Osteocyte (in vitro differentiated cells): ENCODE measurements around the gene NKAIN2. TPM values are rescaled to one million over a fixed set of nuclear protein-coding genes. Genes with fewer than 3 reads are reported as not detected.

ENCODE experiments used
- DNase-seq: peaks from one replicate; pipeline ENCODE4 v3.0.0; 2021; ENCODE audit warnings: mixed read lengths; ENCODE audit not compliant: unreplicated experiment; ENCODE audit errors: extremely low spot score
- H3K27ac Mint-ChIP-seq: one replicate; pipeline ENCODE4 v1.8.0; 2021; ENCODE audit warnings: mild to moderate bottlenecking, mixed read lengths; ENCODE audit not compliant: unreplicated experiment
- H3K27me3 Mint-ChIP-seq: one replicate; pipeline ENCODE4 v1.8.0; 2021; ENCODE audit warnings: mixed read lengths; ENCODE audit not compliant: unreplicated experiment
- H3K36me3 Mint-ChIP-seq: one replicate; pipeline ENCODE4 v1.8.0; 2021; ENCODE audit warnings: mixed read lengths; ENCODE audit not compliant: unreplicated experiment
- H3K4me1 Mint-ChIP-seq: one replicate; pipeline ENCODE4 v1.8.0; 2021; ENCODE audit warnings: mixed read lengths; ENCODE audit not compliant: unreplicated experiment
- H3K4me3 Mint-ChIP-seq: one replicate; pipeline ENCODE4 v1.8.0; 2021; ENCODE audit warnings: mild to moderate bottlenecking, moderate library complexity, mixed read lengths; ENCODE audit not compliant: unreplicated experiment
- H3K9me3 Mint-ChIP-seq: one replicate; pipeline ENCODE4 v1.8.0; 2021; ENCODE audit warnings: mixed read lengths; ENCODE audit not compliant: unreplicated experiment
- total RNA-seq: library from RNA; stranded (reverse); gene quantifications from 2 replicates; pipeline ENCODE4 v1.2.1, GENCODE V29; 2021
- TF ChIP-seq, protein P1 (sequence below): fragments of 200-600 bp; sonication (generic); IDR thresholded peaks from 2 replicates; pipeline ENCODE4 v1.5.0; 2021; ENCODE audit warnings: antibody characterized with exemption, mild to moderate bottlenecking, moderate library complexity

The NKAIN2 gene
- total RNA-seq, 1 donor from 2014 or later = 17.8 TPM

DNA sequence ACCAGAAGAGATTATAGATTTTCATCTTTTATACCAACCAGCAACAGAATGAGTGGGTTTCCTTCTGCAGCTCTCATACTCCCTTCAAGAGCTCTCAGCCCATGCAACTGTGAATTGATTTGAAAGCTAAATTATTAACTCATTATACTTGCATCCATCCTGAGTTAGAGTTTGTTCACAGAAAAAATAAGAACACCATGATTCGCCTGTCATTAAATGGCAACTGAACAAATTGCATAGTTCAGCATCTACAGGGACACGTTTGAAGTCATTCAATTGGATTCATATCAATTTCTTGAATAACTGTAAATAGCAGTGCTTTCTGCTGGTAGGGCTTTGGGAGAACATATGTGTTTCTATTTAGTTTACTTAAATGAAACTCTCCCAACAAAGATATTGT lies 65.7 kb downstream of the NKAIN2 start:
- TF ChIP-seq, protein P1, sequence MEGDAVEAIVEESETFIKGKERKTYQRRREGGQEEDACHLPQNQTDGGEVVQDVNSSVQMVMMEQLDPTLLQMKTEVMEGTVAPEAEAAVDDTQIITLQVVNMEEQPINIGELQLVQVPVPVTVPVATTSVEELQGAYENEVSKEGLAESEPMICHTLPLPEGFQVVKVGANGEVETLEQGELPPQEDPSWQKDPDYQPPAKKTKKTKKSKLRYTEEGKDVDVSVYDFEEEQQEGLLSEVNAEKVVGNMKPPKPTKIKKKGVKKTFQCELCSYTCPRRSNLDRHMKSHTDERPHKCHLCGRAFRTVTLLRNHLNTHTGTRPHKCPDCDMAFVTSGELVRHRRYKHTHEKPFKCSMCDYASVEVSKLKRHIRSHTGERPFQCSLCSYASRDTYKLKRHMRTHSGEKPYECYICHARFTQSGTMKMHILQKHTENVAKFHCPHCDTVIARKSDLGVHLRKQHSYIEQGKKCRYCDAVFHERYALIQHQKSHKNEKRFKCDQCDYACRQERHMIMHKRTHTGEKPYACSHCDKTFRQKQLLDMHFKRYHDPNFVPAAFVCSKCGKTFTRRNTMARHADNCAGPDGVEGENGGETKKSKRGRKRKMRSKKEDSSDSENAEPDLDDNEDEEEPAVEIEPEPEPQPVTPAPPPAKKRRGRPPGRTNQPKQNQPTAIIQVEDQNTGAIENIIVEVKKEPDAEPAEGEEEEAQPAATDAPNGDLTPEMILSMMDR = no peak
- DNase-seq = no peak
- Mint-ChIP-seq H3K4me3 (no peak overlapping the region), H3K27me3 (no peaks in the 10 kb centered on the region), H3K36me3 (peaks cover 1% of the 10 kb centered on the region), H3K9me3 (no peaks in the 10 kb centered on the region), H3K4me1 (no peaks in the 10 kb centered on the region), H3K27ac (no peak overlapping the region)

DNA sequence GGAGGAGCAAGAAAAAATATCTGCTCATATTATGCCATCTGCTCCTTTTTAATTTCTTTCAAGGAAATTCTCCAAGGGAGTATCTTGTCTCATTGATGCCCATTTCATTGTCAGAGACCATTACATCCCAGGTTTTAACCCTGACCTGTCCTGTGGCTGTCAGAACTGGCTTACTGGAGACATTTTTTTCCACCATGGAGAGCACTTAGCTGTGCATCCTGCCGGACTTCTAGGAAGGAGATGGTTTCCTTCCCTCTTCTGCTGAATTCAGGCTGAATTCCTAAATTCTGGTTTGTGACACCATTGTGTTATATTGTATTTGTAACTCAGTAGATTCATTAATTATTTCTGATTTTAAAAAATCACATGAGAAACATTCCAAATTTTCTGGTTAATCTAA lies 70.3 kb downstream of the NKAIN2 start:
- H3K27ac Mint-ChIP-seq = no peak overlapping the region
- no peak for DNase-seq
- H3K4me3 Mint-ChIP-seq = no peak overlapping the region
- H3K4me1 Mint-ChIP-seq = peaks cover 8% of the 10 kb centered on the region
- peaks cover 1% of the 10 kb centered on the region for H3K36me3 Mint-ChIP-seq
- TF ChIP-seq, protein P1 = no peak
- H3K27me3 Mint-ChIP-seq = no peaks in the 10 kb centered on the region
- no peaks in the 10 kb centered on the region for H3K9me3 Mint-ChIP-seq

DNA sequence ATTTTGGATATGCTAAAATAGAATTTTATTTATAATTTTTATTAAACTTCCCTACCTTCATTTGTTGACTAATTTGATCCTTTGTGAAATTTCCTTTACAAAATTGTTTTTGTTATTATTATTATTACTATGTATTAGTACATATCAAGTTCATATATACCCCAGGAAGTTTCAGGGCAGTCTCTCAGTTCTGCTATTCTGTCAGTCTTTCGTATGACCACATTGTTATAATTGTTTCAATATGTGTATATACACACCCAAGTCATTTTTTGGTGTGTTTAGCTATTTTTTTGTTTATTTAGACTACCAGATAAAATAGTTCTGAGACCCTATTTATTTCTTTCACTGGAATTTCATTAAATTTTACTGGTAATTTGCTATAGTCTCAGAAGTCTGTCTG lies 72.1 kb downstream of the NKAIN2 start:
- no peak overlapping the region for H3K27ac Mint-ChIP-seq
- no peak overlapping the region for H3K4me3 Mint-ChIP-seq
- TF ChIP-seq, protein P1 = no peak
- no peaks in the 10 kb centered on the region for H3K9me3 Mint-ChIP-seq
- H3K36me3 Mint-ChIP-seq = peaks cover 1% of the 10 kb centered on the region
- no peak for DNase-seq
- peaks cover 9% of the 10 kb centered on the region for H3K4me1 Mint-ChIP-seq
- no peaks in the 10 kb centered on the region for H3K27me3 Mint-ChIP-seq

DNA sequence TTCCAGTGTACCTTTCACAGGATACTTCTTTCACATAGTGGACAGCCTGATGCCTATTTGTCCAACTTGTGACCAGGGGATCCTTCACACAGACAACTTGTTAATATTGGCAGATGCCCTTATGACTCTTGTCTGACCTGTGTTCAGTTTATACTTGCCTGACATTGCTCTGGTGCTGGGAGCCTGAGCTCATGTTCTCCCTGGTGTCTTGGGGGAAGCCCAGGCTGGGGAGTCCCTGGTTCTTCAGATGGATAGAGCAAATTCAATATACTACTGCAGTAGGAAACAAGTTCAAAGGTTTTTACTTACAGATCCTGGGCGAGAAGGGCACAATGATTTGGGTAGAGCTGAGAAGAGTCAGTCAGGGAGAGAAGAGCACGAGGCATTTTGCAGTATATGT lies 76.1 kb downstream of the NKAIN2 start:
- Mint-ChIP-seq H3K27me3 (no peaks in the 10 kb centered on the region), H3K9me3 (peaks cover 3% of the 10 kb centered on the region), H3K27ac (no peak overlapping the region), H3K4me3 (no peak overlapping the region), H3K4me1 (peaks cover 9% of the 10 kb centered on the region), H3K36me3 (no peaks in the 10 kb centered on the region)
- no peak for DNase-seq
- TF ChIP-seq, protein P1 = no peak

DNA sequence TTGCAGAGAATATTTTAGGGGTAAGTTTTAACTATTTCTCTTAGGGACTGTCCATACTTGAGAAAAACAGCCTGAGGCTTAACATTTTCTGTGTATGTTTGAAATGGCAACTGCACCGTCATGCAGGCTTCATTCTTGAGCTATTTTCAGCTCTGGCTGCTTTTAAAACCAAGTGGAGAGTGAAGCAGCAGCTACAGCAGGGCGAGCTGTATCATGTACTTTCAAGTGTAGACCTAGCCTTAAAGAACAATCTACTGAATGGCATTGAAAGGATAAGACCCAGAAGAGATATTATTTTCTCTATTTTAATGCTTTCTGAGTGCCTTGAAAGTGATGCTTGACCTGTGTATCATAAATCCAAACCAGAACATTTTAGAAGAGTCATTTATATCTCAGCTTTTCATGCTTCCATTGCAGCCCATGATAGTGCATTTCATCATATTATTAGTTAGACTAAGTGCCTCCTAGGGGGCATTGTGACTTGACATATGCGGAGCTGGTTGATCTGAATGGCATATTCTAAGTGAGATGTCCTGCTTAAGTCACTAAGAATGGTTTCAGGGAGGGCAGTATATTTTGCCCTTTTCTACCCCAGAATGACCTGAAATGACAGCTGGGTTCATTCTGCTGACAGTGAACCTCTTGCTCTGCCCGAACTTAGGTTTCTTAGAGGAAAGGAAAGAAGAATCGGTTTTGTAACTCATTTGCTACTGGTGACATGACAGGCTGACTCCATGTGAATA lies 85.3 kb downstream of the NKAIN2 start:
- Mint-ChIP-seq H3K9me3 (peaks cover 11% of the 10 kb centered on the region), H3K4me1 (peaks cover 31% of the 10 kb centered on the region), H3K4me3 (no peak overlapping the region), H3K36me3 (peaks cover 2% of the 10 kb centered on the region), H3K27me3 (no peaks in the 10 kb centered on the region), H3K27ac (peak overlapping the region; percentile 91)
- DNase-seq = no peak
- TF ChIP-seq, protein P1 = no peak
